Chondrocyte (in vitro differentiated cells): Measurements from ENCODE around the gene DUOX1. TPM values are rescaled to one million over a fixed set of nuclear protein-coding genes. Genes with fewer than 3 reads are reported as not detected.

ENCODE experiments used
- DNase-seq: peaks from one replicate; pipeline ENCODE4 v3.0.0; 2021; ENCODE audit warnings: mixed read lengths, low spot score
- H3K27ac Mint-ChIP-seq: one replicate; pipeline ENCODE4 v1.8.0; 2021; ENCODE audit warnings: mild to moderate bottlenecking, moderate library complexity, mixed read lengths; ENCODE audit not compliant: unreplicated experiment
- H3K27me3 Mint-ChIP-seq: 2 replicates; pipeline ENCODE4 v1.8.0; 2021; ENCODE audit warnings: low read depth, mixed read lengths
- H3K36me3 Mint-ChIP-seq: 2 replicates; pipeline ENCODE4 v1.8.0; 2021; ENCODE audit warnings: low read depth, mixed read lengths
- H3K4me1 Mint-ChIP-seq: 2 replicates; pipeline ENCODE4 v1.8.0; 2021; ENCODE audit warnings: low read depth, mild to moderate bottlenecking, mixed read lengths
- H3K4me3 Mint-ChIP-seq: one replicate; pipeline ENCODE4 v1.8.0; 2021; ENCODE audit warnings: mild to moderate bottlenecking, moderate library complexity, mixed read lengths; ENCODE audit not compliant: unreplicated experiment
- H3K9me3 Mint-ChIP-seq: 2 replicates; pipeline ENCODE4 v1.8.0; 2021; ENCODE audit warnings: low read depth, mixed read lengths
- CTCF ChIP-seq: fragments of 200-600 bp; sonication (generic); IDR thresholded peaks from 2 replicates; pipeline ENCODE4 v1.5.0; 2021; ENCODE audit warnings: antibody characterized with exemption, mild to moderate bottlenecking, moderate library complexity
- total RNA-seq: library from RNA; stranded (reverse); gene quantifications from 3 replicates; pipeline ENCODE4 v1.2.1, GENCODE V29; 2021

The DUOX1 gene
- total RNA-seq, 1 donor from 2014 or later = not detected

GRCh38 chr15:45167631-45168205, 37.9 kb downstream of the DUOX1 start:
- Mint-ChIP-seq H3K4me1 (peaks cover 30% of the 10 kb centered on the region), H3K36me3 (no peaks in the 10 kb centered on the region), H3K4me3 (peak overlapping the region; percentile 67), H3K27ac (peak overlapping the region; percentile 45), H3K27me3 (no peaks in the 10 kb centered on the region), H3K9me3 (no peaks in the 10 kb centered on the region)
- no peak for DNase-seq
- peak; percentile 16 for TF ChIP-seq CTCF

GRCh38 chr15:45168286-45168685, 38.5 kb downstream of the DUOX1 start:
- Mint-ChIP-seq H3K9me3 (no peaks in the 10 kb centered on the region), H3K4me1 (peaks cover 24% of the 10 kb centered on the region), H3K36me3 (no peaks in the 10 kb centered on the region), H3K27me3 (no peaks in the 10 kb centered on the region), H3K4me3 (no peak overlapping the region), H3K27ac (no peak overlapping the region)
- DNase-seq = no peak
- no peak for TF ChIP-seq CTCF

DNA sequence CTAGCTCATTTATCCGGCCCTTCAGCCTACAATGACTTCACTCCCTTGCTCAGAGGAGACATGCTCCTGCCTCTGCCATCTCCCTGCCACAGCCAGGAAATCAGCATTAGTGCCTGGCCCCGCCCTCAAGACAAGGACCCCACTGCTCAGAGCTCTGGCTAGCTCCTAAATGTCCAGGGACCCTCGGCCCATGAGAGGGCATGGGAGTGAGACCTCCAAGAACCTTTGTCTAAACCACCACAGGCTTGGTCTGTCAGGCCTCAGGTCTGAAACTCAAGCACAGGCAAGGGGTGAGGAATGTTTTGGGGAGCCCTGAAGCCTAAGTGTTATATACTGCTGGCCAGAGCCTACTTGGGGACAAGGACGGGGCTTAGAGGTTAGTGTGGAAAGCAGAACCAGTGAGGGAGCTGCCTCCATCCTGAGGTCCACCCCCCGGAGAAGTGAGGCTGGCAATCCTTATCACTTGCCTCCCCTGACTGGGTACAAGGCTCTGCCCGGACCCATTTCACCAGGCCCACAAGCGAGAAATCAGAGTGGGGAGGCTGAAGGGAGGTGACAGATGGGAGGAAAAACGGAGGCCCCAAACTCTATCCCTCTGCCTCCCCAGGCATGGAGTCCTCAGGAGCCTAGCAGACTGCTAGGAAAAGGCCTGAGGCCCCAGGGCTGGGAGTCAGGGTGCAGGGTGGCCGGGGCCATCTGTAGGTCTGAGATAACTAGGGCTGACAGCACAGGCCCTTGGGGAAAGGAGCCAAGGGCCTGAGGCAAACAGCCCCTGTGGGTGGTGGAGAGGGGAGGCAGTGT, 39.2 kb downstream of the DUOX1 start:
- Mint-ChIP-seq H3K9me3 (no peaks in the 10 kb centered on the region), H3K4me1 (peaks cover 22% of the 10 kb centered on the region), H3K36me3 (peaks cover 1% of the 10 kb centered on the region), H3K27me3 (no peaks in the 10 kb centered on the region), H3K4me3 (no peak overlapping the region), H3K27ac (peak overlapping the region; percentile 32)
- DNase-seq = no peak
- TF ChIP-seq CTCF = no peak

DNA sequence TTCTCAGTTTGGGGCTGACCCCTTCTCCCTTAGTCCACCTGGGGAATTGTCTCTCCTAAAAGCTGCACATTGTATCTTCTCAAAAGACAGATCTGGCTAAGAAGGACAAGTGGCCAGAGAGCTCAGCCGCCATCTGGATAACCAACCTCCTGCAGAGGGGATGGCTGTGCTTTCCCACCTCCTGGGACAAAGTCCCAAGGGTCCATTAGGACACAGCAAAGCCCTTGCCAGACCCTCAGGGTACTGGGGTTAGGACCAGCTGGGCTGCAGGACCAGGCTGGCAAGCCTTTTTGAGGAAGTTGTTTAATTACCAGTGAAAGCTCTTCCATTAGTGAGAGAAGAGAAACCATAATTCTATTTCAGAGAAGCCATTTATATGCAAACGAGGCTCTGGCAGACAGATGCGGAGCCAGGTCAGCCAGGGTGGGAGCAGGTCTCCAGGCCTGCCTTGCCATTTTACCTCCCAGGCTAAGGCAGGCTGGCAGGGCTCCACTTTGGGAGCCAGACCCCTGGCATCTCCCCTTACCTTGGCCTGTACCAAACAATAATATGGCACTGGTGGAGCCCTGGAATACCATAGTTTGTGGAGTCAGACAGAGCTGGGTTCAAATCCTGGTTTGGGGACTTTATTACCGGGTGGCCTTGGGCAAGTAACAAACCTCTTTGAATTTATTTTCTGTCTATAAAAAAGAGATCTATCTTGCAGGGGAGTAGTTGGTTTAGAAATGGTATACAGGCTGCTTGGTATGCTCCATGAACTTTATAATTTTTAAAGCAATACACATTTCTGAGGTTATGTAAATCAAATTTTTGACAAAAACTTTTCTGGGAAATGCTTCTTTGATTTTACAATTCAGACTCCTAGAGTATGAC, 40.0 kb downstream of the DUOX1 start:
- H3K9me3 Mint-ChIP-seq = no peaks in the 10 kb centered on the region
- H3K4me3 Mint-ChIP-seq = no peak overlapping the region
- DNase-seq = peak; percentile 25
- H3K36me3 Mint-ChIP-seq = peaks cover 2% of the 10 kb centered on the region
- no peak for TF ChIP-seq CTCF
- H3K27me3 Mint-ChIP-seq = no peaks in the 10 kb centered on the region
- H3K4me1 Mint-ChIP-seq = peaks cover 22% of the 10 kb centered on the region
- no peak overlapping the region for H3K27ac Mint-ChIP-seq

DNA sequence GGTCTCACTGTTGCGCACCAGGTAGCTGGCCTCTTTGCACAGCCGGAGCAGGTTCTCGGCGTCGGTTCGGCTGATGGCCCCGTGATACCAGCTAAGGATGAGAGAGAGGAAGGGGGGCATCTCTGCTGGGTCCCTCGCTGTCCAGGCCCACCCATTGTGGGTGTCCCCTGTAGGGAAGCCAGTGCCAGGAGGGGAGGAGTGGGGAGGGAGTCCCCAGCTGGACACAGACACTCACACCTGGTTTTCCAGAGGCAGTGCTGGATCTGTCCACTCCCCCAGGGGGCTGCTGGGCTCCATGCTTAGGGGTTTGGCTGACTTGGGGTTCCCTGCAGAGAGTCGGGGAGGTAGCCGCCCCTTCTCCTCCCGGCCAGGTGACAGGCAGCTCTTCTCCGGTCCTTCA, 42.1 kb downstream of the DUOX1 start:
- H3K4me3 Mint-ChIP-seq = no peak overlapping the region

More for the DNA sequence above, 42.1 kb downstream of the DUOX1 start:
- DNase-seq = no peak
- H3K4me1 Mint-ChIP-seq = peaks cover 9% of the 10 kb centered on the region
- H3K9me3 Mint-ChIP-seq = no peaks in the 10 kb centered on the region
- TF ChIP-seq CTCF = no peak
- H3K27me3 Mint-ChIP-seq = no peaks in the 10 kb centered on the region
- H3K27ac Mint-ChIP-seq = no peak overlapping the region
- H3K36me3 Mint-ChIP-seq = peaks cover 7% of the 10 kb centered on the region
